Nephron progenitor cell (in vitro differentiated cells): Measurements from ENCODE around the gene PTH2.

Experiments used
- DNase-seq: peaks from one replicate; pipeline ENCODE4 v3.0.0; 2021
- H3K27ac Mint-ChIP-seq: 2 replicates; pipeline ENCODE4 v1.8.0; 2021; ENCODE audit warnings: mild to moderate bottlenecking, moderate library complexity, mixed read lengths
- H3K27me3 Mint-ChIP-seq: 2 replicates; pipeline ENCODE4 v1.8.0; 2021; ENCODE audit warnings: mild to moderate bottlenecking, low read depth, mixed read lengths; ENCODE audit not compliant: poor library complexity
- H3K36me3 Mint-ChIP-seq: 2 replicates; pipeline ENCODE4 v1.8.0; 2021; ENCODE audit warnings: low read depth, mixed read lengths
- H3K4me1 Mint-ChIP-seq: 2 replicates; pipeline ENCODE4 v1.8.0; 2021; ENCODE audit warnings: mixed read lengths
- H3K4me3 Mint-ChIP-seq: 2 replicates; pipeline ENCODE4 v1.8.0; 2021; ENCODE audit warnings: mild to moderate bottlenecking, moderate library complexity, mixed read lengths
- H3K9me3 Mint-ChIP-seq: 2 replicates; pipeline ENCODE4 v1.8.0; 2021; ENCODE audit warnings: mild to moderate bottlenecking, moderate library complexity, mixed read lengths
- CTCF ChIP-seq: fragments of 200-600 bp; sonication (generic); IDR thresholded peaks from 2 replicates; pipeline ENCODE4 v1.5.0; 2021; ENCODE audit warnings: antibody characterized with exemption

The PTH2 gene

GRCh38 chr19:49407482-49408015, 15.7 kb downstream of the PTH2 start:
- Mint-ChIP-seq H3K27me3 (peaks cover 15% of the 10 kb centered on the region), H3K36me3 (no peaks in the 10 kb centered on the region), H3K4me1 (peaks cover 89% of the 10 kb centered on the region), H3K9me3 (no peaks in the 10 kb centered on the region), H3K27ac (peak overlapping the region; percentile 21), H3K4me3 (no peak overlapping the region)
- DNase-seq = no peak
- no peak for TF ChIP-seq CTCF

GRCh38 chr19:49407079-49407478, 16.2 kb downstream of the PTH2 start:
- H3K9me3 Mint-ChIP-seq = no peaks in the 10 kb centered on the region
- H3K36me3 Mint-ChIP-seq = no peaks in the 10 kb centered on the region
- no peak for TF ChIP-seq CTCF
- H3K4me3 Mint-ChIP-seq = no peak overlapping the region
- peaks cover 86% of the 10 kb centered on the region for H3K4me1 Mint-ChIP-seq
- no peak overlapping the region for H3K27ac Mint-ChIP-seq
- DNase-seq = no peak
- peaks cover 15% of the 10 kb centered on the region for H3K27me3 Mint-ChIP-seq

GRCh38 chr19:49403404-49404187, 19.6 kb downstream of the PTH2 start:
- H3K27ac Mint-ChIP-seq = peak overlapping the region; percentile 99
- no peaks in the 10 kb centered on the region for H3K36me3 Mint-ChIP-seq
- TF ChIP-seq CTCF = no peak
- H3K4me3 Mint-ChIP-seq = peak overlapping the region; percentile 74
- peak; percentile 50 for DNase-seq
- H3K9me3 Mint-ChIP-seq = no peaks in the 10 kb centered on the region
- peaks cover 81% of the 10 kb centered on the region for H3K4me1 Mint-ChIP-seq
- peaks cover 10% of the 10 kb centered on the region for H3K27me3 Mint-ChIP-seq

- Mint-ChIP-seq H3K27ac (no peak overlapping the region), H3K36me3 (no peaks in the 10 kb centered on the region), H3K4me1 (peaks cover 68% of the 10 kb centered on the region), H3K4me3 (no peak overlapping the region), H3K27me3 (peaks cover 7% of the 10 kb centered on the region), H3K9me3 (no peaks in the 10 kb centered on the region)
- DNase-seq = no peak
- TF ChIP-seq CTCF = no peak
Measured at GRCh38 chr19:49400029-49400428, 23.2 kb downstream of the PTH2 start.

GRCh38 chr19:49398931-49399330, 24.3 kb downstream of the PTH2 start:
- Mint-ChIP-seq H3K4me1 (peaks cover 62% of the 10 kb centered on the region), H3K36me3 (no peaks in the 10 kb centered on the region), H3K9me3 (no peaks in the 10 kb centered on the region), H3K4me3 (peak overlapping the region; percentile 1), H3K27me3 (peaks cover 11% of the 10 kb centered on the region), H3K27ac (peak overlapping the region; percentile 22)
- TF ChIP-seq CTCF = no peak
- no peak for DNase-seq
